Retinal pigment epithelial cell (primary cell): ENCODE data around the gene RITA1.
A peak's percentile ranks its signal among the peaks of the same experiment; 100 is the strongest.

Experiments used
- DNase-seq: peaks from one replicate; pipeline ENCODE4 v3.0.0-alpha.2; 2010; ENCODE audit warnings: low read depth
- H3K4me3 ChIP-seq: 2 replicates; pipeline ENCODE4 v1.5.1; 2011; ENCODE audit warnings: mild to moderate bottlenecking, low read length, control low read depth, moderate library complexity
- TF ChIP-seq, protein P1 (sequence below): conservative IDR thresholded peaks from 2 replicates; pipeline ENCODE4 v1.5.1; 2011; ENCODE audit warnings: low read depth, low read length, control low read depth, inconsistent platforms

Gene RITA1

DNA sequence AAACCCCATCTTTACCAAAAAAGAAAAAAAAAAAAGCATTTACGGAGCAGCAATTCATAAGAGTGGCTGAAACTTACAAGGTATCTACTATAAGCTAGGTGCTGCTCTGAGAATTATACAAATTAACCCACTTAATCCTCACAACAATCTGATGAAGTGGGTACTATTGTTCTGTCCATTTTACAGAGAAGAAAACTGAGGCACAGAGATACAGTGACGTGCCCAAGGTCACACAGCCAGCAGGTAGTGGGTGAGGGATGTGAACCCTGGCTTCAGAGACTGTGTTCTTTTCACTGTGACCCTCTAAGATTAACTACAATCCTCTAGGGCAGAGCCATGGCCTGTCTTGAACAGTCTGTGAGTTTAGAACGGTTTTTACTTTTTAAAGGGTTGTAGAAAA is 3.5 kb upstream of the RITA1 start:
- no peak overlapping the region for H3K4me3 ChIP-seq
- TF ChIP-seq, protein P1, sequence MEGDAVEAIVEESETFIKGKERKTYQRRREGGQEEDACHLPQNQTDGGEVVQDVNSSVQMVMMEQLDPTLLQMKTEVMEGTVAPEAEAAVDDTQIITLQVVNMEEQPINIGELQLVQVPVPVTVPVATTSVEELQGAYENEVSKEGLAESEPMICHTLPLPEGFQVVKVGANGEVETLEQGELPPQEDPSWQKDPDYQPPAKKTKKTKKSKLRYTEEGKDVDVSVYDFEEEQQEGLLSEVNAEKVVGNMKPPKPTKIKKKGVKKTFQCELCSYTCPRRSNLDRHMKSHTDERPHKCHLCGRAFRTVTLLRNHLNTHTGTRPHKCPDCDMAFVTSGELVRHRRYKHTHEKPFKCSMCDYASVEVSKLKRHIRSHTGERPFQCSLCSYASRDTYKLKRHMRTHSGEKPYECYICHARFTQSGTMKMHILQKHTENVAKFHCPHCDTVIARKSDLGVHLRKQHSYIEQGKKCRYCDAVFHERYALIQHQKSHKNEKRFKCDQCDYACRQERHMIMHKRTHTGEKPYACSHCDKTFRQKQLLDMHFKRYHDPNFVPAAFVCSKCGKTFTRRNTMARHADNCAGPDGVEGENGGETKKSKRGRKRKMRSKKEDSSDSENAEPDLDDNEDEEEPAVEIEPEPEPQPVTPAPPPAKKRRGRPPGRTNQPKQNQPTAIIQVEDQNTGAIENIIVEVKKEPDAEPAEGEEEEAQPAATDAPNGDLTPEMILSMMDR, result no peak
- no peak for DNase-seq

DNA sequence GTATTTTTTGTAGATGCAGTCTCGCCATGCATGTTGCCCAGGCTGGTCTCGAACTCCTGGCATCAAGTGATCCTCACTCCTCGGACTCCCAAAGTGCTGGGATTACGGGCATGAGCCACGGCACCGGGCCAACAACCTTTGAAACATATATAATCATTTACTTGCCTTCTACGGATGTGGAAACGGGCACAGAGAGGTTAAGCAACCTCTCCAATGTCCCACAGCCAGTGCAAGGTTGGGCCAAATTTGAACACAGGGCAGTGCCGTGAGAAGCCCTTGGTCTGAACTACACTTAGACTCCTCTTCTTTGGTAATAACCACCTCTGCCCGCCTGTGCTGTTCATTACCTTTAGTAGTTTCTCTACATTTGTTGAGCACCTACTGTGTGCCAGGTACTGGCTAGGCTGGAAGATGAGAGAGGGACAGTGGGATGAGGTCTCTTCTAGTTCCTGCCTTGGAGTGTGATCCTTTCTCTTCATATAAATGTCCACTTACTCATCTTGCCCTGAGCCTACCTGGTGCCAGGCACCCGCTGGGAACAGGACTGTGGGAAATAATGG is 2.4 kb upstream of the RITA1 start:
- DNase-seq, result no peak
- H3K4me3 ChIP-seq, result no peak overlapping the region

DNA sequence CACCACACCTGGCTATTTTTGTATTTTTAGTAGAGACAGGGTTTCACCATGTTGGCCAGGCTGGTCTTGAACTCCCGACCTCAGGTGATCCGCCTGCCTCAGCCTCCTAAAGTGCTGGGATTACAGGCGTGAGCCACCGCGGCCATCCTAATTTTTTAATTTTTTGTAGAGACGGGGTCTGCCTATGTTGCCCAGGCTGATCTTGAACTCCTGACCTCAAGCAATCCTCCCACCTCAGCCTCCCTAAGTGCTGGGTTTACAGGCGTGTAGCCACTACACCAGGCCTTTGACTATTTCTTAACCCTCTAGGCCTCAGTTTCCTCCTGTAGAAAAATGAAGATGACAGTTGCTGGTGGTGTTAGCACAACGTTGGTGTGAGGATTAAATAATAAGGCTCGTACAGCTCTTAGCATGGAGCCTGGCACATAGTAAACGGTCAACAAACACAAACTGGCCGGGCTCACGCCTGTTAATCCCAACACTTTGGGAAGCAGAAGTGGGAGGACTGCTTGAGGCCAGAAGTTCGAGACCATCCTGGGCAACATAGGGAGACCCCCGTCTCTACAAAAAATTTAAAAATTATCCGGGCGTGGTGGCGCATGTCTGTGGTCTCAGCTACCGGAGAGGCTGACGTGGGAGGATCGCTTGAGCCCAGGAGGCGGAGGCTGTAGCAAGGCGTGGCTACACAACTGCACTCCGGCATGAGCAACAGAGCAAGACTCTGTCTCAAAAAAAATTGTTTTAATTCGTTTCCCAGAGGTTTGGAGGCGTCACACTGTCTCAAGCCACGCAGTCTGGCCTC is 1.2 kb upstream of the RITA1 start:
- TF ChIP-seq, protein P1, result no peak
- peak overlapping the region; percentile 82 for H3K4me3 ChIP-seq
- DNase-seq, result no peak

More for the DNA sequence above, 2.4 kb upstream of the RITA1 start:
- TF ChIP-seq, protein P1, result no peak

DNA sequence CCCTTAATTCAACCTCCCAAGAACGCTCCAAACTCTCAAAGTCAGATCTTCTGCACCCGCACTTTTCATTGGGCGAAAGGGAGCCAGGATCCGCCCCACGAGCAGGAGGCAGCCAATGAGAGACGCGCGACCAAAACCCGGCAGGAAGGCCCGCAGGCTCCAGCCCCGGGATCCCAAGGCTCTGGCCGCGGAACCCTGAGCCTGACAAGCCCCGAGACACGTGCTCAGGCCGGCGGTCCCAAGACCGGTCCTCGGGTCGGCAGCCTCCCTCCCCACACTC is 681 bp upstream of the RITA1 start:
- peak; percentile 61 for DNase-seq
- TF ChIP-seq, protein P1, result no peak

DNA sequence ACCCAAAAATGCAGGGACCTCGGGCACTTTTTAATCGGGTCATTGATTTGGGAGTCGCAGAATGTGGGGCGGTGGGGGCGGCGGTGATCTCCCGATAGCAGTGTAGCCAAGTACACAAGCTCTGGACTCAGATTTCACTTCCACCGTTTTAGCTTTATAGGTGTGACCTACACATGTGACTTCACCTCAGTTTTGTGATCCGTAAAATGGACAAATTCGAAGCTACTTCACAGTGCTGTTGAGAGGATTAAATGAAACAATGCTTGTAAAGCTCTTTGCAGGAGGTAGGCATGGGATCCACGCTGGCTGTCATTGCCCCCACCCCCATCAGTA is 478 bp downstream of the RITA1 start:
- TF ChIP-seq, protein P1, result no peak
- DNase-seq, result no peak

More for the DNA sequence above, 681 bp upstream of the RITA1 start:
- peak overlapping the region; percentile 82 for H3K4me3 ChIP-seq

DNA sequence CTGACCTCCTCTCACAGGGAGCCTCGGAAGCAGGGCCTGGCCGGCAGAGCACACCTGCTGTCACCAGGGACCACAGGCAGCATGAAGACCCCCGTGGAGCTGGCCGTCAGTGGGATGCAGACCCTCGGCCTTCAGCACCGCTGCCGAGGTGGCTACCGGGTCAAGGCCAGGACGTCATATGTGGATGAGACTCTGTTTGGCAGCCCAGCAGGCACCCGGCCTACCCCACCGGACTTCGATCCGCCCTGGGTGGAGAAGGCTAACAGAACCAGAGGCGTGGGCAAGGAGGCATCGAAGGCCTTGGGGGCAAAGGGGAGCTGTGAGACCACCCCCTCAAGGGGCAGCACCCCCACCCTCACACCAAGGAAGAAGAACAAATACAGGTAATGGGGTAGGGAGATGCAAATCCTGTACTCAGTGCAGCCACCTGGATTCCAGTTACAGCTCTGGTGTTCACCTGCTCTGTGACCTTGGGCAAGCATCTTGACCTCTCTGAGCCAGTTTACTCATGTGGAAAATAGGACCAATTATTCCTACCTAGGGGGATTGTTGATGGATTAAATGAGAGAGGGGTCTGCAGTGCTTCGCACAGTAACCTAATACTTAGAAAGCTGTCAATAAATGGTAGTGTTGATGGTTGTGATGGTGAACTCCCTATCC is 1.3 kb downstream of the RITA1 start:
- DNase-seq, result no peak
- peak overlapping the region; percentile 82 for H3K4me3 ChIP-seq
- TF ChIP-seq, protein P1, result no peak

More for the DNA sequence above, 478 bp downstream of the RITA1 start:
- peak overlapping the region; percentile 82 for H3K4me3 ChIP-seq

DNA sequence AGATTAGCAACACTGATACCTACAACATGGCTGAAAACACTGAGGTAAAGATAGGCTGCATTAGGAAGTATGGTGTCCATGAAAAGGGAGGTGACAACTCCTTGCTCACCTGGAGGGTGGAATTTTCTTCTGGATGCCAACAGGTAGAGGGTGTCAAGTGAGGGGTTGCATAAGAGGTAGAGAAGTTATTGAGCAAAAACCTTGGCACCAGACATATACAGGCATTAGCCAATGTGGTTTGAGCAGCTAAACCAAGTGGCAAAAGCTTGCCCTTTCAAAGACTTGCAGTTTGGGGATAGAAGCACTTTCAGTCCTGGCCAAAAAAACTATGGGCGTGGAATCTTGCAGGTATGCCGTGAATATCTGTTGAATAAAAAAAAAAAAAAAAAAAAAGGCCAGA is 3.8 kb downstream of the RITA1 start:
- no peak for DNase-seq
- TF ChIP-seq, protein P1, result no peak
- H3K4me3 ChIP-seq, result no peak overlapping the region
